Left lung (tissue), 14 donors: ENCODE data around the gene HTD2. TPM values are rescaled to one million over a fixed set of nuclear protein-coding genes. Genes with fewer than 3 reads are reported as not detected.
A peak's percentile ranks its signal among the peaks of the same experiment; 100 is the strongest.

Experiments
- ATAC-seq: fragments of 200-7000 bp; cut with Tn5 transposase; one replicate; pipeline ENCODE4 v1.9.1; 2020; ENCODE audit warnings: moderate library complexity
- DNase-seq, 4 donors: peaks; one replicate each; pipeline ENCODE4 v3.0.0-alpha.2; 2013 to 2020
- H3K27ac ChIP-seq, 2 donors: fragments of 200-600 bp; sonication (generic) in 1 of 2; one replicate each; pipeline versions ENCODE4 v1.5.0 to v1.8.0; 2020 to 2021
- H3K27me3 ChIP-seq, 2 donors: fragments of 200-600 bp; sonication (generic) in 1 of 2; one replicate each; pipeline versions ENCODE4 v1.5.0 to v1.8.0; 2020 to 2021
- H3K36me3 ChIP-seq, 2 donors: fragments of 200-600 bp; sonication (generic) in 1 of 2; one replicate each; pipeline versions ENCODE4 v1.5.0 to v1.8.0; 2020 to 2021
- H3K4me1 ChIP-seq, 2 donors: fragments of 200-600 bp; one replicate each; pipeline ENCODE4 v1.8.0; 2021
- H3K4me3 ChIP-seq, 2 donors: fragments of 200-600 bp; sonication (generic) in 1 of 2; one replicate each; pipeline versions ENCODE4 v1.5.0 to v1.8.0; 2020 to 2021; ENCODE audit warnings: mild to moderate bottlenecking in 1 of 2
- H3K9me3 ChIP-seq, 2 donors: fragments of 200-600 bp; sonication (generic) in 1 of 2; one replicate each; pipeline versions ENCODE4 v1.5.0 to v1.8.0; 2020 to 2021
- intact Hi-C, 2 donors: fragments of 100-400 bp; cut with DNase I; formaldehyde crosslinking; loops; one replicate each; pipeline versions ENCODE4 v1.11.2 to v1.14.2; 2022
- long read RNA-seq, 12 donors: library from polyadenylated mRNA in 2 of 12; unstranded in 2 of 12; transcript quantifications; one replicate each; pipeline ENCODE4 v2.0.0 and lab custom pipeline, GENCODE V29; 2019 to 2026
- polyA plus RNA-seq, 6 donors: library from polyadenylated mRNA; unstranded; fragments of 120-200 nt; gene quantifications; one replicate each; pipeline ENCODE4 v1.2.1, GENCODE V29; 2013; ENCODE audit not compliant: insufficient read length in 6 of 6
- total RNA-seq, 2 donors: library from RNA; stranded (reverse); fragmentation: NEBNext Ultra II Directional; extraction: Animal tissue kit (Norgen Biotek cat#: 25700); gene quantifications; one replicate each; pipeline ENCODE4 v1.2.1, GENCODE V29; 2021
- TF ChIP-seq, protein P1 (sequence below), 2 donors: fragments of 200-600 bp; sonication (generic) in 1 of 2; IDR thresholded peaks; one replicate each; pipeline versions ENCODE4 v1.5.0 to v1.8.0; 2021; ENCODE audit warnings: antibody characterized with exemption in 2 of 2
- donor health status: DM: no; HTN: yes; CAD: no.
- donor health status: DM: no; HTN: no; CAD: no.

HTD2 gene
- total RNA-seq (1 to 10 TPM; 7.6 to 8.0 TPM), polyA plus RNA-seq (10 to 100 TPM; 10.8 to 14.0 (median 12.3) TPM)
- long read RNA-seq, donor 1, transcript HTD2-201 (5 exons, 1,508 nt): major isoform, 6 of 10 reads
- long read RNA-seq, donor 1, partial matches to known transcripts: 0 of 10 reads
- long read RNA-seq, donor 1, other reads (novel, unspliced or antisense): 0 of 10 reads
- long read RNA-seq, donor 2, partial matches to known transcripts: 0 of 7 reads
- long read RNA-seq, donor 2, other reads (novel, unspliced or antisense): 0 of 7 reads
- long read RNA-seq, donor 3, partial matches to known transcripts: 0 of 5 reads
- long read RNA-seq, donor 3, other reads (novel, unspliced or antisense): 0 of 5 reads
- long read RNA-seq, donor 4, partial matches to known transcripts: 0 of 7 reads
- long read RNA-seq, donor 4, other reads (novel, unspliced or antisense): 0 of 7 reads
- long read RNA-seq, donor 5, partial matches to known transcripts: 0 of 6 reads
- long read RNA-seq, donor 5, other reads (novel, unspliced or antisense): 0 of 6 reads
- long read RNA-seq, donor 6, transcript HTD2-201 (5 exons, 1,508 nt): major isoform, 5 of 5 reads
- long read RNA-seq, donor 6, partial matches to known transcripts: 0 of 5 reads
- long read RNA-seq, donor 6, other reads (novel, unspliced or antisense): 0 of 5 reads
- long read RNA-seq, donor 7, partial matches to known transcripts: 0 of 6 reads
- long read RNA-seq, donor 7, other reads (novel, unspliced or antisense): 0 of 6 reads
- long read RNA-seq, donor 8, partial matches to known transcripts: 0 of 4 reads
- long read RNA-seq, donor 8, other reads (novel, unspliced or antisense): 0 of 4 reads
- long read RNA-seq, donor 9: 0 reads
- long read RNA-seq, donor 10, transcript HTD2-201 (5 exons, 1,508 nt): minor isoform, 6 of 15 reads
- long read RNA-seq, donor 10, transcript HTD2-206 (5 exons, 1,378 nt): major isoform, 9 of 15 reads
- long read RNA-seq, donor 10, partial matches to known transcripts: 0 of 15 reads
- long read RNA-seq, donor 10, other reads (novel, unspliced or antisense): 0 of 15 reads
- long read RNA-seq, donor 11, partial matches to known transcripts: 0 of 5 reads
- long read RNA-seq, donor 11, other reads (novel, unspliced or antisense): 0 of 5 reads
- long read RNA-seq, donor 12, partial matches to known transcripts: 0 of 5 reads
- long read RNA-seq, donor 12, other reads (novel, unspliced or antisense): 0 of 5 reads

DNA sequence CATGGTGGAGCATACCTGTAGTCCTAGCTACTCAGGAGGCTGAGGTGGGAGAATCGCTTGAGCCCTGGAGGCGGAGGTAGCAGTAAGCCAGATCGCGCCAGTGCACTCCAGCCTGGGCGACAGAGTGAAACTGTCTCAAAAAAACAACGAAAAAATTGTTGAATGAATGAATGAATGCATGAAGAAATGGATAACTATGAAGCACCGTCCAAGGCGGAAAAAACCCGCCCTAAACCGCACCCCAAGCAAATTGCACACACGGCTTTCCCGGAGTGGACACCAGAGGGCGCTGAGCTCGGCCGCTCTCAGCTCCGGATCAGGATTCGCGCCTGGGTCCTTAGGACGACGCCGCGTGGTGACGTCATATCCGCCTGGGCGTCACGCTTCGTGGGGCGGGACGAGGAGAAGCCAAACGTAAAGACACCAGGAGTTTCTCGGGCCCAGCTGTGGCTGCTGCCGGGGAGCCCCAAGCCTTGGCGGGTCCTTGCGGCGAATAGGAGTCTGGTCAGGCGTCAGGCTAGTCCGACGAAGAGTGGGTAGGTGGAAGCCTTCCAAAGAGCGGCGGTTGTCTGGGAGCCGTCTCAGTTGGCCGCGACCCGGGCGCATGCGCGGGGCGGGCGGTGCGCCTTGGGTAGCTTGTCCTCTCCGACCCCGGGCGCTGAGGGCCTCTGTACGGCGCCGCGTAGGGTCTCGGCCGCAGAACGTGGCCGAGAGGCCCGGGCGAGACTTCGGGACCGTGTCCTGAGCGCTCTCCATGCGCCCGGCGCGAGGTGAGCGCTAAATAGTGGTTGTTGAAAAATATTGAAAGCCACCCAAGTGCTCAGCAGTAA lies at the start of gene HTD2, which contains the start of gene RPP14:
TSS of gene HTD2 (plus strand) at position 639 of the 830 bp plus-strand sequence. CDS start 11,094 bp downstream, outside the sequence.
TSS of gene RPP14 (plus strand) at position 364 of the 830 bp plus-strand sequence. CDS start 4,085 bp downstream, outside the sequence.
- peak; percentile 98 to 100 (median 99) for DNase-seq
- Histone ChIP-seq H3K9me3 (no peaks in the 10 kb centered on the region), H3K27ac (peak within 1 kb of the TSS; percentile 96 to 97), H3K4me1 (peaks cover 19 to 32% of the 10 kb centered on the region in 2 donors), H3K36me3 (peaks cover 0 to 16% of the 10 kb centered on the region in 2 donors), H3K4me3 (peak within 1 kb of the TSS; percentile 72 to 81), H3K27me3 (peaks cover 0 to 8% of the 10 kb centered on the region in 2 donors)
- TF ChIP-seq, protein P1, sequence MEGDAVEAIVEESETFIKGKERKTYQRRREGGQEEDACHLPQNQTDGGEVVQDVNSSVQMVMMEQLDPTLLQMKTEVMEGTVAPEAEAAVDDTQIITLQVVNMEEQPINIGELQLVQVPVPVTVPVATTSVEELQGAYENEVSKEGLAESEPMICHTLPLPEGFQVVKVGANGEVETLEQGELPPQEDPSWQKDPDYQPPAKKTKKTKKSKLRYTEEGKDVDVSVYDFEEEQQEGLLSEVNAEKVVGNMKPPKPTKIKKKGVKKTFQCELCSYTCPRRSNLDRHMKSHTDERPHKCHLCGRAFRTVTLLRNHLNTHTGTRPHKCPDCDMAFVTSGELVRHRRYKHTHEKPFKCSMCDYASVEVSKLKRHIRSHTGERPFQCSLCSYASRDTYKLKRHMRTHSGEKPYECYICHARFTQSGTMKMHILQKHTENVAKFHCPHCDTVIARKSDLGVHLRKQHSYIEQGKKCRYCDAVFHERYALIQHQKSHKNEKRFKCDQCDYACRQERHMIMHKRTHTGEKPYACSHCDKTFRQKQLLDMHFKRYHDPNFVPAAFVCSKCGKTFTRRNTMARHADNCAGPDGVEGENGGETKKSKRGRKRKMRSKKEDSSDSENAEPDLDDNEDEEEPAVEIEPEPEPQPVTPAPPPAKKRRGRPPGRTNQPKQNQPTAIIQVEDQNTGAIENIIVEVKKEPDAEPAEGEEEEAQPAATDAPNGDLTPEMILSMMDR (IDR thresholded peaks at IDR 0.05): peak; percentile 94 to 95
- intact Hi-C loops: loop anchor here in 1 of 2 donors (10.0 kb wide), 1 partner anchor 301 kb away; the partner anchor contains the start of gene FLNB
- ATAC-seq: peak; percentile 96

DNA sequence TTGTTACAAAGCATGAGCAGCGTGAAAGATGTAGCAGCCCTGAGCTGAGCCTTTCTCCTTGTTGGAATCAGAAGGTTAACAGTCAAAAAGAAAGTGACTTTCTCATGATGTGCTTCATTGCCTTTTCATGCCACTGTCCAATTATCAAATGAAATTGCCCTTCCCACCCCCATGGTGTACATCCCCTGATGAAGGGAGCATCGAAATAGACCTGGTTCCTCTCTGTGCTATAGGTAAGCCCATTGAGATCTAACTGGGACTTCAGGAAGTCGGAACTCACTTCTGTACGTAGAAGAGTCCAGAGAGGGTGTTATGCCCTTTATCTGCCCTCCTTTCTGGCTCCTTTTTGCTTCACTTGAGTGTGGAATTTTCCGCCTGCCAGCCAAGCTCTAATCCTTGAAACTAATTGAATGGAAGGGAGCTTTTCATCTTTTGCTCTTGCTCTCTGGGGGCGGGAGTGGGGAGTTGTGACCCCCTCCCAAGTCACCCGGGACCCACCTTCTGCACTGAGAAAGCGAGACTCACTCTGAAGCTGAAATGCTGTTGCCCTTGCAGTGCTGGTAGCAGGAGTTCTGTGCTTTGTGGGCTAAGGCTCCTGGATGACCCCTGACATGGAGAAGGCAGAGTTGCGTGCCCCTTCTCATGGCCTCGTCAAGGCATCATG lies 47.8 kb upstream of the HTD2 start:
- peaks cover 0 to 27% of the 10 kb centered on the region in 2 donors for H3K36me3 ChIP-seq
- no peak overlapping the region for H3K27ac ChIP-seq
- no peak for DNase-seq
- intact Hi-C loops: no loop called here
- no peak for ATAC-seq
- H3K27me3 ChIP-seq: no peaks in the 10 kb centered on the region
- H3K4me3 ChIP-seq: no peak overlapping the region
- H3K9me3 ChIP-seq: no peaks in the 10 kb centered on the region
- TF ChIP-seq, protein P1 (IDR thresholded peaks at IDR 0.05): no peak
- H3K4me1 ChIP-seq: no peaks in the 10 kb centered on the region

DNA sequence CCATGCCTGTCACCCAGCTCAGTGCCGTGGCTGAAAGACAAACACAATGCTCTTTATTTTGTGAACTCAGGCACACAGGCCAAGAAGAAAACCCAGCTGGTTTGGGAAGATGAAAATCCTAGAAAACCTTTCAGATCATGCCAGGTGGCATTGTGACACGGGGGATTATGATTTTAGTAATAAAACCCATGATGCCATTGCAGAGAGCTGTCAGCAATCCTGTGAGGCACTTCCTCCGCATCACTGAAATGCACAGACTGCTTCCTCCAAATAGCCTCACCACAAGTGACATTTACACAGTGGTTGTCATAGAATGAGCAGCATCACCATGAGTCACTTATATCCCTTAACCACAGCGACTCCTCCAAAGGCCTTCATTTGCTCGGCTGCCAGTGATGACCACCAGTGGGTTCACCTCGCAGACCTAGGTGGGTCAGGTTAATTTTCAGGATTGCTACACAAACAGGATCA lies 46.0 kb upstream of the HTD2 start:
- peak; percentile 61 for ATAC-seq
- peaks cover 0 to 27% of the 10 kb centered on the region in 2 donors for H3K36me3 ChIP-seq
- no peaks in the 10 kb centered on the region for H3K27me3 ChIP-seq
- no peaks in the 10 kb centered on the region for H3K9me3 ChIP-seq
- no peaks in the 10 kb centered on the region for H3K4me1 ChIP-seq
- H3K27ac ChIP-seq: no peak overlapping the region
- TF ChIP-seq, protein P1 (IDR thresholded peaks at IDR 0.05): no peak
- H3K4me3 ChIP-seq: no peak overlapping the region
- DNase-seq: no peak
- intact Hi-C loops: no loop called here

DNA sequence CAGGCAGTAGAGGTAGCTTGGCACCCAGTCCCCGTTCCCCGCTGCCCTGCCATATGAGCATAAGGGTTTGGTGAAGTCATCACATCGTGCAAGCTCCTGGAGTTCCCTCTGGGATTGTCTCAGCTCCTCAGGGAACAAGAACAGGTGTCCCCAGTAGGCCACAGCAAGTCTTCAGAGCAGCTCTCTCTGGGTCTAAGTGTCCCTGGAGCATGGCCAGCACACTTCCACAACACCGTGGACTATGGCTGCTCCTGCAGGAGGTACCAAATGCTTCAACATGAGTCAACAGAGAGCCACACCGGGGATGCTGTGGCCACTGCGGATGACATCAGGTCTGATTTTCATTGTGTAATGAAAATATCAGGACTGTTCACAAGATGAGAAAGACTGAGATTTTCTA lies 45.6 kb upstream of the HTD2 start:
- Histone ChIP-seq H3K27me3 (no peaks in the 10 kb centered on the region), H3K27ac (no peak overlapping the region), H3K4me3 (no peak overlapping the region), H3K4me1 (no peaks in the 10 kb centered on the region), H3K9me3 (no peaks in the 10 kb centered on the region), H3K36me3 (peaks cover 0 to 27% of the 10 kb centered on the region in 2 donors)
- DNase-seq: no peak
- intact Hi-C loops: no loop called here
- no peak for ATAC-seq
- TF ChIP-seq, protein P1 (IDR thresholded peaks at IDR 0.05): no peak
